ENCODE data around the gene COG7. TPM values are rescaled to one million over a fixed set of nuclear protein-coding genes. Genes with fewer than 3 reads are reported as not detected.
A peak's percentile ranks its signal among the peaks of the same experiment; 100 is the strongest.

Gene COG7
- total RNA-seq, 3 donors from 2014 or later, result 25.4 to 40.5 (median 32.6) TPM

DNA sequence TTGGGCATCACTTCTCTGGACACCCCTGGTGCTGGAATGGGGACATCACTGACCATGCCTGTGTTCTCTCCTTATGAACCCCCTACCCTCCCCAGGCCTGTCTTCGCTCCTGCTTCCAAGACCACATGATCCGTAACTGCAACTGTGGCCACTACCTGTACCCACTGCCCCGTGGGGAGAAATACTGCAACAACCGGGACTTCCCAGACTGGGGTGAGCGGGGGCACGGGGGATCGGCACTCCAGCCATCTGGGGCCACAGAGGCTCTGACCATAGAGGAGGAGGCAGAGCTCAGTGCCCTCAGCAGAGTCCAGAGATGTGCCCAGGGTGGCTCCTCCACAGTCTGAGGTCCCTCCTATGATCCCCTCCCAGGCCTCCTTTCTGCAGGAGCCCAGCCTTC, 77.3 kb downstream of the COG7 start:
- ATAC-seq (no peak), DNase-seq (no peak)
- Histone ChIP-seq H3K9me3 (no peaks in the 10 kb centered on the region), H3K4me1 (ENCODE audit: low read depth) (no peaks in the 10 kb centered on the region), H3K4me3 (no peak overlapping the region), H3K36me3 (ENCODE audit: low read depth) (no peaks in the 10 kb centered on the region)
- intact Hi-C loops (cut with DNase I, micrococcal nuclease), result no loop called here
- TF ChIP-seq, protein P1, sequence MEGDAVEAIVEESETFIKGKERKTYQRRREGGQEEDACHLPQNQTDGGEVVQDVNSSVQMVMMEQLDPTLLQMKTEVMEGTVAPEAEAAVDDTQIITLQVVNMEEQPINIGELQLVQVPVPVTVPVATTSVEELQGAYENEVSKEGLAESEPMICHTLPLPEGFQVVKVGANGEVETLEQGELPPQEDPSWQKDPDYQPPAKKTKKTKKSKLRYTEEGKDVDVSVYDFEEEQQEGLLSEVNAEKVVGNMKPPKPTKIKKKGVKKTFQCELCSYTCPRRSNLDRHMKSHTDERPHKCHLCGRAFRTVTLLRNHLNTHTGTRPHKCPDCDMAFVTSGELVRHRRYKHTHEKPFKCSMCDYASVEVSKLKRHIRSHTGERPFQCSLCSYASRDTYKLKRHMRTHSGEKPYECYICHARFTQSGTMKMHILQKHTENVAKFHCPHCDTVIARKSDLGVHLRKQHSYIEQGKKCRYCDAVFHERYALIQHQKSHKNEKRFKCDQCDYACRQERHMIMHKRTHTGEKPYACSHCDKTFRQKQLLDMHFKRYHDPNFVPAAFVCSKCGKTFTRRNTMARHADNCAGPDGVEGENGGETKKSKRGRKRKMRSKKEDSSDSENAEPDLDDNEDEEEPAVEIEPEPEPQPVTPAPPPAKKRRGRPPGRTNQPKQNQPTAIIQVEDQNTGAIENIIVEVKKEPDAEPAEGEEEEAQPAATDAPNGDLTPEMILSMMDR (IDR thresholded peaks at IDR 0.05), result no peak

DNA sequence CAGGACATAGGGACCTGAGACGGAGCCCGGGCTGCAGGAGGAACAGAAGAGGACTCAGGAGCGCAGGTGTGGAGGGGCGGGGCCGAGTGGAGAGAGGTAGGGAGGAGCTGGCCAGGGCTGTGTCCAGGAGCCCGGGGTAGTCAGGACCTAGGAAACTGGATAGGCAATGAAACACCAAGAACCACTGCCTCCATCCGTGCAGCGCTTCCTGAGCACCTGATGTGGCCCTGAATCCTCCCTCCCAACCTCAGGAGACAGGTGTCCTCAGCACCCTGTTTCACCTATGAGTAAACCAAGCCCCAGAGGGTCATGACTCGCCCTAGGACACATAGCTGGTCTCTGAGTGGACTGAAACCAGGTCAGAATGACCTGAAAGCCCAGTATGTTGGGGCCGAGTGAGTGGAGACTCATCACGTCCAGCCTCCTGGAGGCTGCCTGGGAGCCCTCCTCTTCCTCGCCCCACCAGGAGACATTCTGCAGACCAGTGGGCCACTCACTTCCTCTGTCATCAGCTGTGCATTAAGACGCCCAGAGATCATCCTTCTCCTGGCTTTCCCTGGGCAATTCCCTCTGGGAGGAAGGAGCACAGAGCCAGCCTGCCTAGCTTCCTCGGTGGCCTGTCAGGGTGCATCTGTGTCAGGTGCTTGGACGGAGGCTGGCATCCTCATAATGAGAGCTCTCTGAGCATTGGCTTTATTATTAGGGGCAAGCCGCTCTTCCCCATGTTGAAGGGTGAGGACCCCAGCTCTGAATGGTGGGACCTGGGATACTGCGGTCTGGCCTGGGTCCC, 78.1 kb downstream of the COG7 start:
- Histone ChIP-seq H3K9me3 (no peaks in the 10 kb centered on the region), H3K4me1 (ENCODE audit: low read depth) (no peaks in the 10 kb centered on the region), H3K4me3 (no peak overlapping the region), H3K36me3 (ENCODE audit: low read depth) (no peaks in the 10 kb centered on the region)
- TF ChIP-seq, protein P1 (IDR thresholded peaks at IDR 0.05), result no peak
- intact Hi-C loops (cut with DNase I, micrococcal nuclease), result no loop called here
- DNase-seq, result peak; percentile 72 to 78 (median 77)
- ATAC-seq, result peak; percentile 89

DNA sequence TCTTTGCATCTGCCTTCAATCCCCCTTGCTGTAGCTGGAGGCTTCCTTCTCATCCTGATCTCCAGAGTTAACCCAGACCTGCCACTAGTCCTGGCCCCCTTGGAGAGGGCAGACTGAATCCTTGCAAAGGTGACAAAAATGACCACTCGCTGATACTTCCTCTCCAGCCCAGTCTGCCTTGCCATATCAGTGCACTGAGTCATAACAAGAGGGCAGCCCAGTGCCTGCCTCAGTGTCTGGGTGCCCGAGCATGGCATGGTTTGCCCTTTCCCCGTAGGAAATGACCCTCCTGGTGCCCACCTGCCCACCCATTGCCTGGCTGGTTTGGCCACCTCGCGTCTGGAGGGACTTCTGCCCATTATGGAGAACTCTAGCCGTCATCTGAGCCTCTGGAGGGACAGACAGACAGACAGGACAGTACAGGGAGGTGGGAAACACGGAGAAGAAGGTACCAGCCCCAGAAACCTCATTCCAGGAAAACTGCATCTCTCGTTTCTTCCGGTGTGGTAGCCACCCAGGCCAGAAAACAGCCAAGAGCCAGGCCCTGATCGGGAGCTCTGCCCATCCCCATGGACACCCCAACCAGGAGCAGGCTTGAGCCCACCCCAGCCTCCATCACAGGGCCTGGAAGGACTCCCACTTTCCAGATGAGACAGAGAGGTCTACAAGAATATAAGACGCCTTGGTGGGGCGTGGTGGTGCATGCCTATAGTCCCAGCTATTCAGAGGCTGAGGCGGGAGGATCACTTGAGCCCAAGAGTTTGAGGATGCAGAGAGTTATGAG, 79.4 kb downstream of the COG7 start:
- no peak for DNase-seq
- Histone ChIP-seq H3K4me3 (no peak overlapping the region), H3K9me3 (no peaks in the 10 kb centered on the region), H3K4me1 (ENCODE audit: low read depth) (no peaks in the 10 kb centered on the region), H3K36me3 (ENCODE audit: low read depth) (no peaks in the 10 kb centered on the region)
- intact Hi-C loops (cut with DNase I, micrococcal nuclease), result no loop called here
- TF ChIP-seq, protein P1 (IDR thresholded peaks at IDR 0.05), result no peak
- ATAC-seq, result no peak

DNA sequence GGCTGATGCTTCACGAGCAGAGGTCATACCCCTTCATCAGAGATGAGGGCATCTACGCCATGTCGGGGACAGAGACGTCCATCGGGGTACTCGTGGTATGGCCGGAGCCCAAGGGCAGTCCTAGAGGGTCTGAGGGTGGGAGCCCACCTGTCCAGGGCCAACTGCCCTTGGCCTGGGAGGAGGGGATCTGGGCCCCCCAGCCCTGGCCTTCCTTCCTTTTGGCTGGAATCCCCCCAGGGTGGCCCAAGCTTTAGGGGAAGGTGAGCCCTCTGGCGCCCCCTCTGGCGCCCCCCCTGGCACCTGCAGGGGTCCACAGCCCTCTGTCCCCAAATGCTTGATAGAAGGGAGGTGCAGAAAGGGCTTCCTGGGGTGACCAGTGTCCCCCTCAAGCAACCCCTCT, 81.6 kb downstream of the COG7 start:
- Histone ChIP-seq H3K4me1 (ENCODE audit: low read depth) (no peaks in the 10 kb centered on the region), H3K9me3 (no peaks in the 10 kb centered on the region), H3K4me3 (no peak overlapping the region), H3K36me3 (ENCODE audit: low read depth) (no peaks in the 10 kb centered on the region)
- intact Hi-C loops (cut with DNase I, micrococcal nuclease), result no loop called here
- TF ChIP-seq, protein P1 (IDR thresholded peaks at IDR 0.05), result no peak
- ATAC-seq, result no peak
- DNase-seq, result no peak

DNA sequence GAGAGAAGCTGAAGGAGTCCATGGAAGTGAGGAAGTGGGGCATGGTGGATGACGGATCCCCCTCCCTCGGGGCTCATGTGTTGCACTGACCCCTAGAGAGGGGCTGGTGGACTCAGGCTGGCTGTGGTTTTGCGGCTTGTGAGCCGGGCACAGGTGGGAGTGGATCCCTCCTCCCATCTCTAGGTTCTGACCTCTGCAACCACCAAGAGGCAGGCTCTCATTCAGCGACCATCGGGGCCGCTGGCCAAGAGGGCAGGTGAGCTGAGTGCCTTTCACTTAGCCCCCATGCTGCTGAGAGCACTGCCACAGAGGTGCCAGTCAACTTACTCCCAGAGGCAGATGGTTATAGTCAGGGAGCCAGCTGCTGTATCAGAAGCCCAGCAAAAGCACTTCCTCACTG, 83.6 kb downstream of the COG7 start:
- Histone ChIP-seq H3K36me3 (ENCODE audit: low read depth) (no peaks in the 10 kb centered on the region), H3K4me1 (ENCODE audit: low read depth) (no peaks in the 10 kb centered on the region), H3K9me3 (no peaks in the 10 kb centered on the region), H3K4me3 (no peak overlapping the region)
- DNase-seq (no peak), ATAC-seq (no peak)
- intact Hi-C loops (cut with DNase I, micrococcal nuclease), result no loop called here
- TF ChIP-seq, protein P1 (IDR thresholded peaks at IDR 0.05), result no peak

All from mucosa of descending colon (tissue), 3 donors.